ENCODE results near the gene COA8. TPM values are rescaled to one million over a fixed set of nuclear protein-coding genes. Genes with fewer than 3 reads are reported as not detected.

COA8 gene
- polyA plus RNA-seq, 1 donor from 2014 or later = 169 TPM

- peak overlapping the region; percentile 91 for H3K4me3 ChIP-seq (ENCODE audit: low read length)
- H3K36me3 ChIP-seq (ENCODE audit: insufficient read depth, low read length) = peaks cover 7% of the 10 kb centered on the region
- H3K4me2 ChIP-seq (ENCODE audit: low read length) = peak overlapping the region; percentile 44
- H3K9ac ChIP-seq (ENCODE audit: low read length) = peak overlapping the region; percentile 97
- no peaks in the 10 kb centered on the region for H3K9me3 ChIP-seq (ENCODE audit: low read length)
- no peaks in the 10 kb centered on the region for H3K9me2 ChIP-seq (ENCODE audit: insufficient read depth, low read length)
- H3K27ac ChIP-seq (ENCODE audit: low read length) = peak overlapping the region; percentile 90
- no peaks in the 10 kb centered on the region for H3F3A ChIP-seq (ENCODE audit: insufficient read depth, low read length, poor library complexity, severe bottlenecking)
- H3K27me3 ChIP-seq (ENCODE audit: insufficient read depth, low read depth, low read length) = no peaks in the 10 kb centered on the region
- H3K79me2 ChIP-seq (replicated peaks; ENCODE audit: insufficient read depth, low read length) = peaks cover 16% of the 10 kb centered on the region
- TF ChIP-seq POLR2AphosphoS5 (IDR thresholded peaks at IDR 0.05) = no peak
- TF ChIP-seq MXI1 (conservative IDR thresholded peaks at IDR 0.05; ENCODE audit: poor library complexity, severe bottlenecking) = no peak
- TF ChIP-seq TAF1 (IDR thresholded peaks at IDR 0.05; ENCODE audit: low read depth) = no peak
- no peak for TF ChIP-seq RAD21 (conservative IDR thresholded peaks at IDR 0.05)
- TF ChIP-seq CTCF (IDR thresholded peaks at IDR 0.05; ENCODE audit: poor library complexity, severe bottlenecking) = no peak
- TF ChIP-seq SMC3 (conservative IDR thresholded peaks at IDR 0.05; ENCODE audit: poor library complexity) = no peak
- TF ChIP-seq, protein P1, sequence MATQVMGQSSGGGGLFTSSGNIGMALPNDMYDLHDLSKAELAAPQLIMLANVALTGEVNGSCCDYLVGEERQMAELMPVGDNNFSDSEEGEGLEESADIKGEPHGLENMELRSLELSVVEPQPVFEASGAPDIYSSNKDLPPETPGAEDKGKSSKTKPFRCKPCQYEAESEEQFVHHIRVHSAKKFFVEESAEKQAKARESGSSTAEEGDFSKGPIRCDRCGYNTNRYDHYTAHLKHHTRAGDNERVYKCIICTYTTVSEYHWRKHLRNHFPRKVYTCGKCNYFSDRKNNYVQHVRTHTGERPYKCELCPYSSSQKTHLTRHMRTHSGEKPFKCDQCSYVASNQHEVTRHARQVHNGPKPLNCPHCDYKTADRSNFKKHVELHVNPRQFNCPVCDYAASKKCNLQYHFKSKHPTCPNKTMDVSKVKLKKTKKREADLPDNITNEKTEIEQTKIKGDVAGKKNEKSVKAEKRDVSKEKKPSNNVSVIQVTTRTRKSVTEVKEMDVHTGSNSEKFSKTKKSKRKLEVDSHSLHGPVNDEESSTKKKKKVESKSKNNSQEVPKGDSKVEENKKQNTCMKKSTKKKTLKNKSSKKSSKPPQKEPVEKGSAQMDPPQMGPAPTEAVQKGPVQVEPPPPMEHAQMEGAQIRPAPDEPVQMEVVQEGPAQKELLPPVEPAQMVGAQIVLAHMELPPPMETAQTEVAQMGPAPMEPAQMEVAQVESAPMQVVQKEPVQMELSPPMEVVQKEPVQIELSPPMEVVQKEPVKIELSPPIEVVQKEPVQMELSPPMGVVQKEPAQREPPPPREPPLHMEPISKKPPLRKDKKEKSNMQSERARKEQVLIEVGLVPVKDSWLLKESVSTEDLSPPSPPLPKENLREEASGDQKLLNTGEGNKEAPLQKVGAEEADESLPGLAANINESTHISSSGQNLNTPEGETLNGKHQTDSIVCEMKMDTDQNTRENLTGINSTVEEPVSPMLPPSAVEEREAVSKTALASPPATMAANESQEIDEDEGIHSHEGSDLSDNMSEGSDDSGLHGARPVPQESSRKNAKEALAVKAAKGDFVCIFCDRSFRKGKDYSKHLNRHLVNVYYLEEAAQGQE (IDR thresholded peaks at IDR 0.05; ENCODE audit: borderline replicate concordance) = no peak
- no peak for TF ChIP-seq EP300 (conservative IDR thresholded peaks at IDR 0.05; ENCODE audit: poor library complexity, severe bottlenecking)
- TF ChIP-seq EZH2 (IDR thresholded peaks at IDR 0.05; ENCODE audit: borderline replicate concordance, insufficient read depth, low read length, poor library complexity, severe bottlenecking) = no peak
- no peak overlapping the region for H2AFZ ChIP-seq (ENCODE audit: low read depth, low read length)
- peaks cover 19% of the 10 kb centered on the region for H4K20me1 ChIP-seq (ENCODE audit: insufficient read depth)
Observed at GRCh38 chr14:103520269-103520656, 42.5 kb upstream of the COA8 start.

- no peaks in the 10 kb centered on the region for H3F3A ChIP-seq (ENCODE audit: insufficient read depth, low read length, poor library complexity, severe bottlenecking)
- TF ChIP-seq EP300 (conservative IDR thresholded peaks at IDR 0.05; ENCODE audit: poor library complexity, severe bottlenecking) (no peak), SMC3 (conservative IDR thresholded peaks at IDR 0.05; ENCODE audit: poor library complexity) (peak; percentile 67), RAD21 (conservative IDR thresholded peaks at IDR 0.05) (peak; percentile 49), POLR2AphosphoS5 (IDR thresholded peaks at IDR 0.05) (no peak), CTCF (IDR thresholded peaks at IDR 0.05; ENCODE audit: poor library complexity, severe bottlenecking) (peak; percentile 75), MXI1 (conservative IDR thresholded peaks at IDR 0.05; ENCODE audit: poor library complexity, severe bottlenecking) (peak; percentile 53), EZH2 (IDR thresholded peaks at IDR 0.05; ENCODE audit: borderline replicate concordance, insufficient read depth, low read length, poor library complexity, severe bottlenecking) (no peak), TAF1 (IDR thresholded peaks at IDR 0.05; ENCODE audit: low read depth) (no peak)
- TF ChIP-seq, protein P1 (IDR thresholded peaks at IDR 0.05; ENCODE audit: borderline replicate concordance) = peak; percentile 6
- peak overlapping the region; percentile 90 for H3K27ac ChIP-seq (ENCODE audit: low read length)
- no peaks in the 10 kb centered on the region for H3K9me2 ChIP-seq (ENCODE audit: insufficient read depth, low read length)
- no peaks in the 10 kb centered on the region for H3K9me3 ChIP-seq (ENCODE audit: low read length)
- peaks cover 7% of the 10 kb centered on the region for H3K36me3 ChIP-seq (ENCODE audit: insufficient read depth, low read length)
- peaks cover 16% of the 10 kb centered on the region for H3K79me2 ChIP-seq (replicated peaks; ENCODE audit: insufficient read depth, low read length)
- H3K4me2 ChIP-seq (ENCODE audit: low read length) = peak overlapping the region; percentile 44
- no peak overlapping the region for H2AFZ ChIP-seq (ENCODE audit: low read depth, low read length)
- peak overlapping the region; percentile 97 for H3K9ac ChIP-seq (ENCODE audit: low read length)
- peaks cover 19% of the 10 kb centered on the region for H4K20me1 ChIP-seq (ENCODE audit: insufficient read depth)
- H3K4me3 ChIP-seq (ENCODE audit: low read length) = peak overlapping the region; percentile 91
- no peaks in the 10 kb centered on the region for H3K27me3 ChIP-seq (ENCODE audit: insufficient read depth, low read depth, low read length)
Observed at GRCh38 chr14:103520657-103521437, 41.9 kb upstream of the COA8 start.
